Measurements from ENCODE around the gene MBD1. TPM values are rescaled to one million over a fixed set of nuclear protein-coding genes. Genes with fewer than 3 reads are reported as not detected.

MBD1 gene
- total and polyA plus RNA-seq, 10 of the 15 experiments (the other 5 are each of a cell fraction or from before 2014, with no cell fraction given), result 8.4 to 97.7 (median 59.9) TPM

- ChIA-PET POLR2A (no interaction called here), SMC1A (ENCODE audit: uncharacterized antibody, unreplicated experiment) (interaction anchor here (1.2 to 2.3 kb wide), 5 partner anchors 9 to 78 kb away, joined by 3 to 20 read pairs (median 5); partner anchors contain the start of gene CFAP53), CTCF (interaction anchor here (1.4 to 1.9 kb wide), 4 partner anchors 8 to 79 kb away, joined by 4 to 12 read pairs (median 8); no protein-coding TSS in a partner anchor), RAD21 (ENCODE audit: unreplicated experiment) (no interaction called here)
- DNase-seq (ENCODE audit: low read depth, low spot score), result no peak
- intact Hi-C loops (cut with micrococcal nuclease; ENCODE audit: unreplicated experiment), result no loop called here
- WGBS (ENCODE audit: insufficient coverage, insufficient replicate concordance, low lambda C conversion rate, missing lambda C conversion rate), result 85% methylated on average over 6 of the region's 6 CpGs
- Histone ChIP-seq H3K9me3 (replicated peaks; ENCODE audit: control insufficient read depth, insufficient read depth, low read length) (no peaks in the 10 kb centered on the region), H3K36me3 (ENCODE audit: control insufficient read depth in 2 of 2, insufficient read depth in 2 of 2, low read length in 1 of 2) (peaks cover 47 to 61% of the 10 kb centered on the region in 2 experiments), H4K20me1 (ENCODE audit: control insufficient read depth, insufficient read depth) (no peaks in the 10 kb centered on the region), H3K4me1 (ENCODE audit: control insufficient read depth, insufficient read depth, low read length) (peaks cover 8% of the 10 kb centered on the region), H3K79me2 (ENCODE audit: control insufficient read depth, insufficient read depth, low read length) (peaks cover 35% of the 10 kb centered on the region), H3K27me3 (replicated peaks in 1 of 2; ENCODE audit: control insufficient read depth in 2 of 2, insufficient read depth in 2 of 2, low read length in 1 of 2) (no peaks in the 10 kb centered on the region), H3K9ac (ENCODE audit: control insufficient read depth, insufficient read depth, low read length) (no peak overlapping the region), H3K4me3 (no peak overlapping the region), H3K27ac (ENCODE audit: control insufficient read depth, insufficient read depth) (no peak overlapping the region), H3K4me2 (ENCODE audit: control insufficient read depth, insufficient read depth) (no peak overlapping the region), H2AFZ (ENCODE audit: control insufficient read depth, low read depth, low read length) (no peak overlapping the region)
- no TSS peak for BruUV-seq (replicated peaks)
- TF ChIP-seq NFIC (IDR thresholded peaks at IDR 0.05; ENCODE audit: low read depth, low read length) (no peak), SKIL (IDR thresholded peaks at IDR 0.05; ENCODE audit: low read depth, poor library complexity, severe bottlenecking) (no peak), EZH2 (IDR thresholded peaks at IDR 0.05; ENCODE audit: borderline replicate concordance, control insufficient read depth, low read depth, low read length) (no peak), PRDM15 (CRISPR knock-in tag; IDR thresholded peaks at IDR 0.05) (no peak), E2F8 (IDR thresholded peaks at IDR 0.05; ENCODE audit: low read depth, partially characterized antibody) (no peak), YY1 (IDR thresholded peaks at IDR 0.05; ENCODE audit: low read depth, low read length) (no peak)
- no peak for ATAC-seq
- FAIRE-seq, result no peak
- in situ Hi-C loops (cut with MboI), result loop anchor here (25.0 kb wide), 2 partner anchors 1341 to 1466 kb away; no protein-coding TSS in a partner anchor
These were observed 3.4 kb downstream of the MBD1 start for GRCh38 chr18:50277942-50278341.

Measured in GM12878 (cell line).